Right lobe of liver (tissue), 6 donors: ENCODE measurements around the gene HOMER2. TPM values are rescaled to one million over a fixed set of nuclear protein-coding genes. Genes with fewer than 3 reads are reported as not detected.

Experiments used
- ATAC-seq, 4 donors: fragments of 200-7000 bp; cut with Tn5 transposase; one replicate each; pipeline ENCODE4 v1.9.1; 2020; ENCODE audit warnings: mild to moderate bottlenecking in 4 of 4, moderate library complexity in 4 of 4
- DNase-seq, 3 donors: peaks; one replicate each; pipeline ENCODE4 v3.0.0-alpha.2; 2020
- H3K27ac ChIP-seq, 3 donors: fragments of 200-600 bp; one replicate each; pipeline ENCODE4 v1.8.0; 2022
- H3K27me3 ChIP-seq, 2 donors: fragments of 200-600 bp; one replicate each; pipeline ENCODE4 v1.8.0; 2022
- H3K36me3 ChIP-seq, 4 donors: fragments of 200-600 bp; sonication (generic) in 1 of 4; one replicate each; pipeline versions ENCODE4 v1.5.1 to v1.8.0; 2017 to 2022; ENCODE audit warnings: control low read depth in 1 of 4
- H3K4me1 ChIP-seq, 4 donors: fragments of 200-600 bp; sonication (generic) in 1 of 4; one replicate each; pipeline versions ENCODE4 v1.5.1 to v1.8.0; 2017 to 2022; ENCODE audit warnings: control low read depth in 1 of 4
- H3K4me3 ChIP-seq, 3 donors: fragments of 200-600 bp; one replicate each; pipeline ENCODE4 v1.8.0; 2022
- H3K9me3 ChIP-seq, 4 donors: fragments of 200-600 bp; sonication (generic) in 1 of 4; one replicate each; pipeline versions ENCODE4 v1.5.1 to v1.8.0; 2017 to 2022; ENCODE audit warnings: control low read depth in 1 of 4
- CTCF ChIP-seq, 4 donors: fragments of 200-600 bp in 3 of 4; fragments of 450-650 bp in 1 of 4; IDR thresholded peaks; one replicate each; pipeline versions ENCODE4 v1.5.1 to v1.8.0; 2016 to 2022; ENCODE audit warnings: antibody characterized with exemption in 4 of 4, mild to moderate bottlenecking in 2 of 4
- POLR2A ChIP-seq: fragments of 450-650 bp; IDR thresholded peaks from one replicate; pipeline ENCODE4 v1.6.1; 2017; ENCODE audit warnings: antibody characterized with exemption, mild to moderate bottlenecking
- WGBS: methylation state at CpG from one replicate; pipeline ENCODE4 v1.1.6; 2018; ENCODE audit warnings: low coverage, low lambda C conversion rate; ENCODE audit not compliant: insufficient coverage; ENCODE audit errors: missing lambda C conversion rate; 5-methylcytosine and 5-hydroxymethylcytosine counted together
- intact Hi-C, 2 donors: fragments of 100-400 bp; cut with DNase I; formaldehyde crosslinking; loops; one replicate each; pipeline versions ENCODE4 v1.11.2 to v1.14.1; 2022
- total RNA-seq, 6 experiments: library from RNA; depleted of rRNA in 2 of 6; stranded (reverse); fragments of >200 nt in 2 of 6; fragmentation: NEBNext Ultra II Directional in 3 of 6; extraction: Animal tissue kit (Norgen Biotek cat#: 25700) in 3 of 6; gene quantifications; one replicate each; pipeline versions ENCODE4 v1.1.0 to v1.2.4, GENCODE V29; 2016 to 2023
- donor health status: DM: no; HTN: yes; CAD: no.
- donor health status: DM: no; HTN: no; CAD: no.
- donor health status: DM: no; HTN: no; CAD: no.
- donor health status: DM: no; HTN: yes; CAD: no.
- donor health status: DM: no; HTN: yes; CAD: no.

HOMER2 gene
- total RNA-seq, 6 experiments from 2014 or later, result 16.8 to 66.2 (median 60.7) TPM

- TF ChIP-seq POLR2A, result no peak
- no peak for TF ChIP-seq CTCF (IDR thresholded peaks at IDR 0.05)
- H3K9me3 ChIP-seq, result no peaks in the 10 kb centered on the region
- no peak overlapping the region for H3K4me3 ChIP-seq
- H3K27me3 ChIP-seq, result no peaks in the 10 kb centered on the region
- WGBS, result no CpG with 5 or more reads among the region's 6 CpGs
- H3K4me1 ChIP-seq, result no peaks in the 10 kb centered on the region
- intact Hi-C loops, result no loop called here
- H3K36me3 ChIP-seq, result peaks cover 0 to 5% (median 0%) of the 10 kb centered on the region in 4 donors
- peak in 1 of 4 donors; percentile 9 for ATAC-seq
- no peak overlapping the region for H3K27ac ChIP-seq
- no peak for DNase-seq
Observed at GRCh38 chr15:82890995-82891390, 61.5 kb downstream of the HOMER2 start.

- Histone ChIP-seq H3K27me3 (no peaks in the 10 kb centered on the region), H3K4me3 (no peak overlapping the region), H3K9me3 (no peaks in the 10 kb centered on the region), H3K27ac (no peak overlapping the region), H3K4me1 (no peaks in the 10 kb centered on the region), H3K36me3 (peaks cover 0 to 5% (median 0%) of the 10 kb centered on the region in 4 donors)
- intact Hi-C loops, result no loop called here
- TF ChIP-seq POLR2A, result no peak
- no peak for TF ChIP-seq CTCF (IDR thresholded peaks at IDR 0.05)
- DNase-seq (no peak), ATAC-seq (no peak)
- WGBS, result 71% methylated on average over 8 of the region's 9 CpGs
Observed at GRCh38 chr15:82890338-82890994, 62.1 kb downstream of the HOMER2 start.

GRCh38 chr15:82882273-82882928, 70.1 kb downstream of the HOMER2 start:
- no peak overlapping the region for H3K27ac ChIP-seq
- 80% methylated on average over 2 of the region's 5 CpGs for WGBS
- TF ChIP-seq POLR2A (no peak), CTCF (IDR thresholded peaks at IDR 0.05) (no peak)
- no peaks in the 10 kb centered on the region for H3K4me1 ChIP-seq
- ATAC-seq (peak in 2 of 4 donors; percentile 24 to 25), DNase-seq (no peak)
- H3K9me3 ChIP-seq, result no peaks in the 10 kb centered on the region
- intact Hi-C loops, result no loop called here
- no peak overlapping the region for H3K4me3 ChIP-seq
- H3K36me3 ChIP-seq, result no peaks in the 10 kb centered on the region
- no peaks in the 10 kb centered on the region for H3K27me3 ChIP-seq

GRCh38 chr15:82881747-82882146, 70.8 kb downstream of the HOMER2 start:
- DNase-seq, result no peak
- no peaks in the 10 kb centered on the region for H3K36me3 ChIP-seq
- 94% methylated on average over 2 of the region's 2 CpGs for WGBS
- no peaks in the 10 kb centered on the region for H3K9me3 ChIP-seq
- H3K27me3 ChIP-seq, result no peaks in the 10 kb centered on the region
- H3K4me1 ChIP-seq, result no peaks in the 10 kb centered on the region
- no peak overlapping the region for H3K4me3 ChIP-seq
- no peak overlapping the region for H3K27ac ChIP-seq
- ATAC-seq, result no peak
- intact Hi-C loops, result no loop called here
- TF ChIP-seq POLR2A (no peak), CTCF (IDR thresholded peaks at IDR 0.05) (no peak)
